NB4 (cell line): ENCODE measurements around the gene PALM.
"Not testable (repeated sequence)": the region's sequence is repeated elsewhere in the genome, so short reads cannot be mapped to it uniquely, and the experiment has no call there.

Experiments
- DNase-seq: peaks from one replicate; pipeline ENCODE4 v3.0.0; 2010; ENCODE audit warnings: low read depth
- H3K4me3 ChIP-seq: one replicate; pipeline ENCODE4 v1.5.1; 2011; ENCODE audit warnings: mild to moderate bottlenecking, low read depth, low read length, moderate library complexity
- MYC ChIP-seq: IDR thresholded peaks from 2 replicates; pipeline ENCODE4 v1.6.1; 2011; ENCODE audit warnings: low read depth, low read length
- POLR2A ChIP-seq: IDR thresholded peaks from 2 replicates; pipeline ENCODE4 v1.6.1; 2011; ENCODE audit warnings: mild to moderate bottlenecking; ENCODE audit not compliant: insufficient read length; ENCODE audit errors: extremely low read depth
- TF ChIP-seq, protein P1 (sequence below): IDR thresholded peaks from 2 replicates; pipeline ENCODE4 v1.6.1; 2011; ENCODE audit warnings: low read depth, low read length
- TF ChIP-seq, protein P2 (sequence below): IDR thresholded peaks from one replicate; pipeline ENCODE4 v1.5.1; 2012; ENCODE audit warnings: low read depth, low read length

The PALM gene

DNA sequence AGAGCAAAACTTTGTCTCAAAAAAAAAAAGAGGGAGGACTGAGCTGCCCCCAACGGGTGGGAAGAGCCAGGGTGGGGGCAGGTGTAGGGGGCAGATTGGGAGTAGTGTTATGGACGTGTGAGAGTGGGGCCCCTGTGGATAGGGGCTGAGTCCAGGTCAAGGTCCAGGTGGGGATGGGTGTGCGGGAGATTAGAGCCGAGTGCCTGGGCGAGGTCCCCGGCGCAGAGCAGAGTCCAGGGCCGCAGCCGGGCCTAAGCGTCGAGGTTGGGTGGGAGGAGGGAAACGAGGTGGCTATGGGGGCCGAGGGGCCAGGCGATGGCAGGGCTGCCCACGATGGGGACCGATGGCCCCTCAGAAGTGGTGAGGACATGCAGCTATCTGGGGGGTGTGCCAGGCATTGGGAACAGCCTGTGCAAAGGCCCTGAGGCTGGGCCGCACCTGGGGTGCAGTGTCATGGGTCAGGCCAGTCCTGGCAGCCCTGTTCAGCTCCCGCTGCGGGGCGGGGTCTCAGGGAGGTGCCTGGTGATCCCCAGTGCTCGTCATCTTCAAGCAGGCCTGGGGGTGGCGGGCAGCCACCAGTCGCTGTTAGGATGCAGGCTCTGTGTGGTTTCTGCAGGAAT is 29.9 kb downstream of the PALM start:
- TF ChIP-seq, protein P1, sequence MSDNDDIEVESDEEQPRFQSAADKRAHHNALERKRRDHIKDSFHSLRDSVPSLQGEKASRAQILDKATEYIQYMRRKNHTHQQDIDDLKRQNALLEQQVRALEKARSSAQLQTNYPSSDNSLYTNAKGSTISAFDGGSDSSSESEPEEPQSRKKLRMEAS = no peak
- TF ChIP-seq POLR2A (no peak), MYC (no peak)
- TF ChIP-seq, protein P2, sequence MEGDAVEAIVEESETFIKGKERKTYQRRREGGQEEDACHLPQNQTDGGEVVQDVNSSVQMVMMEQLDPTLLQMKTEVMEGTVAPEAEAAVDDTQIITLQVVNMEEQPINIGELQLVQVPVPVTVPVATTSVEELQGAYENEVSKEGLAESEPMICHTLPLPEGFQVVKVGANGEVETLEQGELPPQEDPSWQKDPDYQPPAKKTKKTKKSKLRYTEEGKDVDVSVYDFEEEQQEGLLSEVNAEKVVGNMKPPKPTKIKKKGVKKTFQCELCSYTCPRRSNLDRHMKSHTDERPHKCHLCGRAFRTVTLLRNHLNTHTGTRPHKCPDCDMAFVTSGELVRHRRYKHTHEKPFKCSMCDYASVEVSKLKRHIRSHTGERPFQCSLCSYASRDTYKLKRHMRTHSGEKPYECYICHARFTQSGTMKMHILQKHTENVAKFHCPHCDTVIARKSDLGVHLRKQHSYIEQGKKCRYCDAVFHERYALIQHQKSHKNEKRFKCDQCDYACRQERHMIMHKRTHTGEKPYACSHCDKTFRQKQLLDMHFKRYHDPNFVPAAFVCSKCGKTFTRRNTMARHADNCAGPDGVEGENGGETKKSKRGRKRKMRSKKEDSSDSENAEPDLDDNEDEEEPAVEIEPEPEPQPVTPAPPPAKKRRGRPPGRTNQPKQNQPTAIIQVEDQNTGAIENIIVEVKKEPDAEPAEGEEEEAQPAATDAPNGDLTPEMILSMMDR = no peak
- DNase-seq = no peak
- no peak overlapping the region for H3K4me3 ChIP-seq

DNA sequence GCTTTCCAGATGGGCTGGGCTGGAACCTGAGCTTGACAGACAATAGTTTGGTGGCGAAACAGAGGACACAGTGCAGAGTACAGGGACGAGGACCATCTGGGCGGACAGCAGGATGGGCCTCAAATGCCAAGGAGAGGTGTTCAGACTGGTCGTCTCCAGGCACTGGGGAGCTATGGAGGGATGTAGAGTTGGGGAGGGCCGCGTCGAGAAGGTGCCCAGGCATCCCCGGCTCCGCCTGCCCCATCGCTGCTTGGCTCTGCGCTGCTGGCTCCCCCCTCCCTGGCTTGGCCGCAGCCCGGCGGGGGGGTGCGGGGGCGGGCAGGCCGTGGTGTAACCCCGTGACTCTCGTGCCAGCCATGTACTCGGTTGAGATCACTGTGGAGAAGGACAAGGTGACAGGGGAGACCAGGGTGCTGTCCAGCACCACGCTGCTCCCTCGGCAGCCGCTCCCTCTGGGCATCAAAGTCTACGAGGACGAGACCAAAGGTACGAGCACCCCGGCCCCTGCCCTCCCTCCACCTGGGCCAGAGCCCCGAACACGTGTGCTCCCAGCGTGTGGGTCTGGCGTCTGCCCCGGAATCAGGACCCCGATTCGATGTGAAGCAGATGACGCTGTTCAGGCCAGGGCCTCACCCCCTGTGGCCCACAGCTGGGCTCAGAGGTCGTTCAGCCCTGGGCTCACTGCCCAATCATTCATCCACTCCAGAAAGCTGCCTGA is 31.4 kb downstream of the PALM start:
- H3K4me3 ChIP-seq = no peak overlapping the region
- no peak for DNase-seq
- TF ChIP-seq, protein P2 = no peak
- TF ChIP-seq, protein P1 = no peak
- no peak for TF ChIP-seq MYC
- no peak for TF ChIP-seq POLR2A

DNA sequence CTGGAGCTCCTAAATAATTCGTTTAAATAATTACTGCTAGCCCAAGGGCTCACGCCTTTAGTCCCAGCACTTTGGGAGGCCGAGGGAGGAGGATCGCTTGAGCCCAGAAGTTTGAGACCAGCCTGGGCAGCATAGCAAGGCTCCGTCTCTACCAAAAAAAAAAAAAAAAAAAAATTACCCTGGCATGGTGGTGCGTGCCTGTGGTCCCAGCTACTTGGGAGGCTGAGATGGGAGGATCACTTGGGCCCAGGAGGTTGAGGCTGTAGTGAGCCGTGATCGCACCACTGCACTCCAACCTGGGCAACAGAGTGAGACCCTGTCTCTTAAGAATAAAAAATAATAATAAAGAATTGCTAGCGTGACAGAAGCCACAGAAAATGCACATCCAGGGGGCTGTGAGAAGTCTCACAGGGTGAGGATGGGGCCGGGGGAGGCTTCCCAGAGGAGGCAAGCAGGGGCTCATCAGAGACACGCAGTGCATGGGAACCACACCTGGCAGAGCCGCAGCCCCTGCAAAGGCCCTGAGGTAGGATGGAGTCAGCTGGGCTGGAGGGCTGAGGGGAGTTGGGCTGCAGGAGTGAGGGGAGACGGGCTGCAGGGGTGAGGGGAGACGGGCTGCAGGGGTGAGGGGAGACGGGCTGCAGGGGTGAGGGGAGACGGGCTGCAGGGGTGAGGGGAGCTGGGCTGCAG is 32.2 kb downstream of the PALM start:
- H3K4me3 ChIP-seq = not testable (repeated sequence)

DNA sequence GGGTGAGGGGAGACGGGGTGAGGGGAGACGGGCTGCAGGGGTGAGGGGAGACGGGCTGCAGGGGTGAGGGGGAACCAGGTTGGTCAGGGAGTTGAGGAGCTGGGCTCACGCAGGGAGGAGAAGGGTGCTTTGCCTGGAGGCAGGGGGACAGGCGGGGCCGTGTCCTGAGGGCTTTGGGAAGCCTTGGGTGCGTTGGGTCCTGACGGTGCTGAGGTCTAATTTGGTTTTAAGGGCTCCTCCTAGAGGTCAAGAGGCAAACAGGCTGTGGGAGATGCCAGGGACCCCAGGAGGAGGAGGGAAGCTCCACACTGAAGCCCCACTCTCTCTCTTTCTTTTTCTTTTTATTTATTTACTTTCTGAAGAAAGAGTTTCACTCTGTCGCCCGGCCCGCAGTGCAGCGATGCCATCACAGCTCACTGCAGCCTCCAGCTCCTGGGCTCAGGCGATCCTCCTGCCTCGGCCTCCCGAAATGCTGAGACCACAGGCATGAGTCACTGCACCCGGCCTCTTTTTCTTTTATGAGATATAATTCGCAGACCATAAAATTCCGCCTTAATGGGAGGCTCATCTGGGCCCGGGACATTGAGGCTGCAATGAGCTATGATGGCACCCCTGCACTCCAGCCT is 32.9 kb downstream of the PALM start:
- TF ChIP-seq, protein P1 = no peak
- TF ChIP-seq, protein P2 = peak; percentile 49
- DNase-seq = peak; percentile 74

More for the DNA sequence above, 32.2 kb downstream of the PALM start:
- not testable (repeated sequence) for DNase-seq

DNA sequence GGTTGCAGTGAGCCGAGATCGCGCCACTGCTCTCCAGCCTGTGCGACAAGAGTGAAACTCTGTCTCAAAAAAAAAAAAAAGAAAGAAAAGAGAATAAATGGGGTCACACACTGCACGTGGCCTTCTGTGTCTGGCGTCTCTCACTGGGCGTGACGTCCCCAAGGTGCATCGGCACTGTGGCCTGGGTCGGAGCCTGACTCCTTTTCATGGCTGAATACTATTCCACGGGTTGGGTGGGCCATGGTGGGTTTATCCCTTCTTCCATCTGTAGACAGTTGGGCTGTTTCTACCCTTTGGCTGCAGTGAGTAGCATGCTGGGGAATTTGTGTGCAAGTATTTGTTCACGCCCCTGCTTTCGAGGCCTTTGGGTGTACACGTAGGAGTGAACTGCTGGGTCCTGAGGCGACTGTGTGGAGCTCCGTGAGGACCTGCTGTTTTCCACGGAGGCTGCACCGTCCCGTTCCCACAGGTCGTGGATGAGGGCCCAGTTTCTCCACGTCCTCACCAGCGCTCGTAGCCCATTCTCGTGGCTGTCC is 33.9 kb downstream of the PALM start:
- H3K4me3 ChIP-seq = no peak overlapping the region
- TF ChIP-seq MYC = no peak
- TF ChIP-seq, protein P1 = no peak
- no peak for TF ChIP-seq POLR2A
- TF ChIP-seq, protein P2 = no peak
- DNase-seq = no peak

More for the DNA sequence above, 32.9 kb downstream of the PALM start:
- no peak overlapping the region for H3K4me3 ChIP-seq

DNA sequence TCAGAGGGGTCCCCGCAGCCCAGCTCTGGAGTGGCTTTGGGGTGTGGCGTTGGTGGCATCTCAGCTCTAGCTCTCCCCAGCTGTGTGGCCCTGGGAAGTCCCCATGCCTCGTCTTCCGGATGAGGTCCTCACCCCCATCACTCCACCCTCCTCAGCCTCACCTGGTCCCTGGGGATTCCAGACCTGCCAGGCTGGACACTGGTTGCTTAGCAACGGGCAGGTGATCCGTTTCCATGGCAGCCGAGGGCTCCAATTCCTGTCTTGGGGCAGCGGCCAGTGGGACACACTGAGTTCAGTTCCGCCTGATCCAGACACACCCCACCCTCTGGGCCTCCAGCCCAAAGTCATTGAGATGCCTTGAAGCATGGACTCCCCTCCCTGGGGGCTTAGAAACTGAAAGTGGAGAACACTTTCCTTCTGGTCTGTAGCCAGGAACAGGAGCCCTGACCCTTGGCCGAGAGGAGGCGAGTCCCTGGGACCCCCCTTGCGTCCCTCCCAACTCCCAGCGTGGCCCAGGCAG is 34.5 kb downstream of the PALM start:
- no peak for DNase-seq
- TF ChIP-seq, protein P1 = no peak
- TF ChIP-seq, protein P2 = no peak
- TF ChIP-seq POLR2A = no peak
- TF ChIP-seq MYC = no peak
- no peak overlapping the region for H3K4me3 ChIP-seq

DNA sequence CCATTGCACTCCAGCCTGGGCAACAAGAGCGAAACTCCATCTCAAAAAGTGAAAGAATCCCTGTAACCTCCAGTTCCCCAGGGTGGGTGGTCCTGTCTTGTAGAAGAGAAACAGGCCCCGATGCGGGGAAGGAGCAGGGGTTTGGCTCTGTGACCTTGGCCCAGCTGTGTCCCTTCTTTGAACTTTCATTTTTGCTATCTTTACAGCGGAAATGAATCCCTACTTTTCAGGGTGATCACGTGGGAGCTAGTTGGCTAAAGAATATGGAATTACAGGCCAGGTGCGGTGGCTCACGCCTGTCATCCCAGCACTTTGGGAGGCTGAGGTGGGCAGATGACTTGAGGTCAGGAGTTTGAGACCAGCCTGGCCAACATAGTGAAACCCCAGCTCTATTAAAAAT is 36.4 kb downstream of the PALM start:
- DNase-seq, H3K4me3 ChIP-seq: not testable (repeated sequence)
